IMR-90 (cell line): ENCODE data around the gene PLAAT3.

Experiments
- CEBPB ChIP-seq: IDR thresholded peaks from 2 replicates; pipeline ENCODE4 v1.6.1; 2012; ENCODE audit warnings: low read depth, low read length, improper control_type of control experiment
- MAFK ChIP-seq: IDR thresholded peaks from 2 replicates; pipeline ENCODE4 v1.6.1; 2012; ENCODE audit warnings: low read depth, low read length, improper control_type of control experiment
- POLR2A ChIP-seq: IDR thresholded peaks from 2 replicates; pipeline ENCODE4 v1.6.1; 2012; ENCODE audit warnings: mild to moderate bottlenecking, low read depth, low read length

- no peak for TF ChIP-seq POLR2A
- TF ChIP-seq CEBPB, result no peak
- TF ChIP-seq MAFK, result no peak
These were observed 15.2 kb upstream of the PLAAT3 start for GRCh38 chr11:63629426-63629825.
